ENCODE measurements around the gene C22orf31.
"Not testable (repeated sequence)": the region's sequence is repeated elsewhere in the genome, so short reads cannot be mapped to it uniquely, and the experiment has no call there.

C22orf31 gene

DNA sequence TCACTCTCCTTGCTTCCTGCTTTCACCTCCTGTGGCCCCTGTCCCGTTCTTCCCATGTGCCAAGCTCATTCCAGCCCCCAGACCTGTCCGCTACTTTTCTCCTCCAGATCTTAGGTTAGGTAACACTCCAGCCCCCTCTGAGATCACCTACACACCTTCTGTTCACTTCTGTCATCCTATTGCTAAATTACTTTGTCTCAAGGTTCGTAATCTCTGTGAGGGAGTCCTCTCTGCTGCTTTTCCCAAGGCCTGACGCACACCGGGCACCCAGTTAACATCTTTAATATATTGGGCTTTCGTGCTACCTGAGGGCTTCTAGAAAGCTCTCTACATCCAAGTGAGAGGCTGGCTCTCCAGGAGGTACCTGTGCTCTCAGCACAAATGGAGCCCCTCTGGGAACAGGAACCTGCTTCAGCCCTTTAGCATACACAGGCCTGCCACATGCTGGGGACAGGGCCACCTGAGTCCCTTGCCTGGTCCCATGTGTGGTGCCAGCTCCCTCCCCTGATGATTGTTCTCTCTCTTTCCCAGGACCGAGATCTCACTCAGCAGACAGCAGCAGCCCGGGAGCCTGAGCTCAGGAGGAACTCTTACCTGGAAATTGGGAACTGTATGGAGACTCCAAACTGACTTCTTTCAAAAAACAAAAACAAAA lies 8.5 kb downstream of the C22orf31 start:
- no peak for DNase-seq

GRCh38 chr22:29050457-29050856 lies 11.2 kb downstream of the C22orf31 start:
- DNase-seq, result no peak

GRCh38 chr22:29049655-29050263 lies 11.9 kb downstream of the C22orf31 start:
- DNase-seq, result no peak

DNA sequence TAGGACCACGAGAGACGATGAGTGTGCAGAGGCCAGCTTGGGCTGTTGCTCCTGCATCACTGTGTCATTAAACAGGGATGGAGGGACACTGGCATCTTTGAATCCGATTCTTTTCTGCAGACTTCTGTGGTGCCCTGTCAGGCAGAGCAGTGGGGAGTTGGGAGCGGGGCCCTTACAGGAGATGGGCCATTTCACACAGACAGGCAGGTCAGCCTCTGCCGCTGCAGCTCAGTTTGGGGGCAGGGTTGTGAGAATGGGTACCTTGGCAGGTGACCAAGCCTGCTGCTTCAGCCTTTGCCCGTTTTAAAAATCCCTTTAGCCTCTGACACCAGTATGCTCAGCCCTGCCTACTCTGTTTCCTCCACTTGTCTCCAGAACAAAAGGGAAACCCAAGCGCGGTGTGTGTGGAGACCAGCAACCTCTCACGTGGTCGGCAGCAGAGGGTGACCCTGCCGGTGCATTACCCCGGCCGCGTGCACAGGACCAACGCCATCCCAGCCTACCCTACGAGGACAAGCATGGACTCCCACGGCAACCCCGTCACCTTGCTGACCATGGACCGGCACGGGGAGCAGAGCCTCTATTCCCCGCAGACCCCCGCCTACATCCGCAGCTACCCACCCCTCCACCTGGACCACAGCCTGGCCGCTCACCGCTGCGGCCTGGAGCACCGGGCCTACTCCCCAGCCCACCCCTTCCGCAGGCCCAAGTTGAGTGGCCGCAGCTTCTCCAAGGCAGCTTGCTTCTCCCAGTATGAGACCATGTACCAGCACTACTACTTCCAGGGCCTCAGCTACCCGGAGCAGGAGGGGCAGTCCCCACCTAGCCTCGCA lies 12.6 kb downstream of the C22orf31 start:
- no peak for DNase-seq

GRCh38 chr22:29044657-29045176 lies 16.9 kb downstream of the C22orf31 start:
- DNase-seq, result no peak

- no peak for DNase-seq
Measured at GRCh38 chr22:29043906-29044575, 17.6 kb downstream of the C22orf31 start.

- DNase-seq, result no peak
Measured at GRCh38 chr22:29041408-29041807, 20.2 kb downstream of the C22orf31 start.

DNA sequence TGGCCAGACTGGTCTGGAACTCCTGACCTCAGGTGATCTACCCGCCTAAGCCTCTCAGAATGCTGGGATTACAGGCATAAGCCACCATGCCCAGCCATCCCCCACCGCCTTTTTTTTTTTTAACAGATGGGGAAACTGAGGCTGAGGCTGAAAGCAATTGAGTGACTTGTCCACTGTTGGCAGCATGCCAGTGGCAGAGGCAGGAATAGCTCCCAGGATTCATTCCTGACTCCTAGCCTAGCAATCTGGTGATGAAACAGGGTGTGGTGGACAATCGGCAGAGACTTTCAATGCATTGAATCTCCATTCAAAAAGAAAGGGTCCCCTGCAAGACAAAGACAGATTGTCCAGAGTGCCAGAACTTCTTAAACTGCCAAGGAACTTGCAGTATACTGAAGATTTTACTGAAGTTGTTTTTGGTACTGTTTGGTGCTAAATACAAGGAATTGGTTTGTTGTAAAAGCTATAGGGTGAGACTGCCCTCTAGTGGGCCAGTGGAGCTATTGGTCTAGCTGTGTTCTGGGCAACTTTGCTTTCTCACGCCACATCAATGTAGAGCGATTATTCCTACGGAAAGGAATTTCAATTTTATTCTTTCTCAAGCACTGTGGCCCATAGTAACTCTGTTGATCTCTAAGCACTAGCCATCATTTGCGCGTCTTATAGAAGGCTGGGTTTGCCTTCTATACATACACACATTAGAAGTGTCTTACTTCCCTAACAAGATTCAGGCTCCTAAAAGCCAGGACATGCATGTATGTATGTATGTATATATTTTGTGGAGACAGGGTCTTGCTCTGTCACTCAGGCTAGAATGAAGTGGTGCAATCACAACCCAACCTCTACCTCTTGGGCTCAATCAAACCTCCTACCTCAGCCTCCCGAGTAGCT lies 21.0 kb downstream of the C22orf31 start:
- DNase-seq, result peak; percentile 18

DNA sequence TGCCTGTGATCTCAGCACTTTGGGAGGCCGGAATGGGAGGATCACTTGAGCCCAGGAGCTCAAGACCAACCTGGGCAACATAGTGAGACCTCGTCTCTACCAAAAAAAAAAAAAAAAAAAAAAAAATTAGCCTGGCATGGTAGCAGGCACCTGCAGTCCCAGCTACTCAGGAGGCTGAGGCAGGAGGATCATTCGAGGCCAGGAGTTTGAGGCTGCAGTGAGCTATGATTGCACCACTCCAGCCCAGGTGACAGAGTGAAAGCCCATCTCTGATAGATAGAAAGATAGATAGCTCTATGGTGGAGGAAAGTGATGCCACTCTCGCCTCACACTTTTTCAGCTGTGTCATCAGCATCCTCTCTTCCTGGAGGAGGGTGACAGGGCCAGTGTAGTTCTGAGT lies 21.9 kb downstream of the C22orf31 start:
- DNase-seq, result not testable (repeated sequence)

GRCh38 chr22:29039148-29039547 lies 22.5 kb downstream of the C22orf31 start:
- DNase-seq, result no peak

GRCh38 chr22:29037340-29037932 lies 24.2 kb downstream of the C22orf31 start:
- no peak for DNase-seq

GRCh38 chr22:29032584-29032983 lies 29.0 kb downstream of the C22orf31 start:
- DNase-seq, result no peak

- no peak for DNase-seq
Measured at GRCh38 chr22:29032014-29032475, 29.6 kb downstream of the C22orf31 start.

- no peak for DNase-seq
Measured at GRCh38 chr22:29031227-29032011, 30.2 kb downstream of the C22orf31 start.

- DNase-seq, result no peak
Measured at GRCh38 chr22:29030618-29031226, 30.9 kb downstream of the C22orf31 start.

DNA sequence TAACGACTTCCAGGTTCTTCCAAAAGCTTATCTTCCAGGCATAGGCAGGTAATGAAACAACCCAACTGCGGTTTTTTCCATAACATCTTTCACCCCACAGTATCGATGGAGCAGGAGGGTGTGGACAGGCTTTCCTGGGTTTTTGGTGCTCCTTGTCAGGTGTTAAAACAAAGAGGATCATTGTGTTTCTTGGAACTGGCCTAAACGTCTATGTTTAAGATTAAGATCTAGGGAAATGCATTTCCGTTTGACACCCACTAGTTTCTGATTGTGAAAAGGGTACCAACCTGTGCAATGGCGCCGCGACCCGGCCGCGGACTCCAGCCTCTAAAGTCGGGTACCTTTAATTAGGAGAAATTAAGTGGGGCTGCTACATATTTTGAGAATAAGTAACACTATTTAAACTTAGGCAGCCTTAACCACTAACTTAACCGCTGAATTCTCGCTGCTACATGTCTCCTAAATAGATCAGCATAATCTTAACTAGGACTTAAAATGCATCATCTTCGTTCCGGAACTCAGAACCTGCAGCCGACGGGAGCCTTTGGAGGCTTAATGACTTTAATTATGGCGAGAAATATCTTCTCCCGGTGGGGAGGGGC lies 31.5 kb downstream of the C22orf31 start:
- no peak for DNase-seq

DNA sequence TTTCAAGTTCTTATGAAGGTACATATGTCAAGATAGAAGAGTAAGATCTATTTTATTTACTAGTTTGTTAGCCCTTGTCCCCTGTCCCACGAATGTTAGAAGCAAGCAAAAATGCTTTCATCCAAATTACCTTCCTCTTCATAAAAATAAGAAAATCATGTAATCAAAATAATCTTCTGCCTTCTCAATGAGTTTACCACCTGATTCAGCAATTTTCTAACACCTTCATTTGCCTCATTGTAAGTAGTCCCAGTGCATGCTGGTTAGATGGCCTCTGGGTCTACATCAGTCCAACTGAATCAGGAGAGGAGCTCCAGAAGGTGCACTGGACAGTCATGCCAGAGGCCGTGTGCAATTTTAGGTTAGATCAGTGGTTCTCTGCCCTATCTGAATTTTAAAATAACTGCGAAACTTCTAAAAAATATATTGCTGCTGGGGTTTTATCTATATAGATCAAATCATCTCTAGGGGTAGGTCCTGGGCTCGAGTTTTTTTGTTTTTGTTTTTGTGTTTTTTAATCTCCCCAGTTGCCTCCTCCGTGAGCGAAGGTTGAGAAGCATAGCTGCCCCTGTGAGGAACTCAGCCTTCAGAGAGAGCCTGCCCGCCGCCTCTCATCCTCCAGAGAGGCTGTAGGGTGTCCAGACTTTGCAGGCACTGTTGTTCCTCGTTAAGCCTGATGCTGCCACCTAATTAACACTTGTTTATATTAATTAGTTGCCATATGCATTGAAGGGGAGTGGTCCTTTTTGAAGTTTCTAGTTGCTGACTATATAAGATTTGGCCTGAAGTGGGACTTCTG lies 32.2 kb downstream of the C22orf31 start:
- no peak for DNase-seq

GRCh38 chr22:29028468-29028867 lies 33.2 kb downstream of the C22orf31 start:
- no peak for DNase-seq

- DNase-seq, result no peak
Measured at GRCh38 chr22:29026579-29026978, 35.1 kb downstream of the C22orf31 start.

Data from activated effector memory CD4-positive, alpha-beta T cell treated with Interleukin-2 at 50 U/mL for 16 hours (primary cell).